HG03575 (cell line): ENCODE measurements around the gene MICU2.
"Not testable (repeated sequence)": the region's sequence is repeated elsewhere in the genome, so short reads cannot be mapped to it uniquely, and the experiment has no call there.

Experiments
- ATAC-seq: cut with Tn5 transposase; IDR thresholded peaks from one replicate; pipeline ENCODE4 v1.9.1; 2021; ENCODE audit not compliant: unreplicated experiment, insufficient number of reproducible peaks, low FRiP score; ENCODE audit errors: extremely low read depth

Gene MICU2

GRCh38 chr13:21553261-21553660 is 50.7 kb downstream of the MICU2 start:
- not testable (repeated sequence) for ATAC-seq

DNA sequence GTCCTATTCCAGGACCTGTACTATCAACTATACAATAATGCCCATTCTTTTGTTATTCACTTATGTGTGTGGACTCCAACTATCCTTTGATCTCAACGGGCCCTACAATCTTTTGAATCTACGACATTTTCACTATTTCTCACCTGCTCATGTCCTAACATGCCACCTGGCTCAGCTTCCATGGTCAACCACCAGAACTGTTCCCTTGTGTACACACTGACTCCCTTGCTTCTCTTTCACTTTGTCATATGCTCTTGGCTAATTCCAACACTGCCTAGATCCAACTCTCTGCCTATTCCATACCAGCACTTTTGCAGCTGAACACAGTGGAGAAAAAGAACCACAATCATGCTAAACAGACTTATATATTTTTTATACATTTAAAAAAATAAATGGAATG is 53.1 kb downstream of the MICU2 start:
- no peak for ATAC-seq

DNA sequence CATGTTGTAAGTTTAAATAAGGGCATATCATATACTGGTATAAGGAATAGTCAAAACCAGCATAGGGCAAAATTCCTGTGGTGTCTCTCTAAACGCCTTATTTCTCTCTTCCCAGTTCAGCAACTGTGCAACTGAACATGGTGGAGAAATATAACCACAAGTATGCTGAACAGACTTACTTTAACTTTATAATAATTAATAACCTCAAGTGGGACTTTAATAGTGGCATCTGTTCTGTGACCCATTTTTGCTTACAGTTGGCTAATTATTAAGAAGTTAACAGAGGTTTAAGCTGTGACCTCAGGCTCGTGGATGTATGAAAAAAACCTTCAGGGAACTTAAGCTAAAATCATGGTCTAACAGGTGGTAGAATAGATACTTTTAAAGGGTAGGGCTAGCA is 54.3 kb downstream of the MICU2 start:
- no peak for ATAC-seq

GRCh38 chr13:21548577-21548976 is 55.4 kb downstream of the MICU2 start:
- no peak for ATAC-seq

DNA sequence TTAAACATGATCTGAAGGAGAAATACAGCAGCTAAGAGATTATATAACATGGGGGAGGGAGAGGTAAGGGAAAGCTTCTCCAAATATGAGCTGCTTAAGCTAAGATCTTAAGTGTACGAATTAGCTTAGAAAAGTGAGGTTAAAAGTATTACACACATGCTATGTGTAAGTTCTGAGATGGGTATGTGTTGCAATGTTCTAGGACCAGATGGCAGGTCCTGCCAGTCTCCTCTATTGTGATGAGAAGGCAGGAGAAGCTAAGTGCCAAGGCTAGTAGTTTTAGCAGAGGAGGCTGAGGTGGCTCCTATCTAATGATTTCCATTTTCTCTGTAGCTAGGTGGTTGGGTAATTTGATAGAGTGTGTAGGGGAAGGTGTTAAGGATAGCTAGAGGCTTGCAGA is 57.6 kb downstream of the MICU2 start:
- no peak for ATAC-seq

- no peak for ATAC-seq
Observed at GRCh38 chr13:21544515-21544914, 59.5 kb downstream of the MICU2 start.

DNA sequence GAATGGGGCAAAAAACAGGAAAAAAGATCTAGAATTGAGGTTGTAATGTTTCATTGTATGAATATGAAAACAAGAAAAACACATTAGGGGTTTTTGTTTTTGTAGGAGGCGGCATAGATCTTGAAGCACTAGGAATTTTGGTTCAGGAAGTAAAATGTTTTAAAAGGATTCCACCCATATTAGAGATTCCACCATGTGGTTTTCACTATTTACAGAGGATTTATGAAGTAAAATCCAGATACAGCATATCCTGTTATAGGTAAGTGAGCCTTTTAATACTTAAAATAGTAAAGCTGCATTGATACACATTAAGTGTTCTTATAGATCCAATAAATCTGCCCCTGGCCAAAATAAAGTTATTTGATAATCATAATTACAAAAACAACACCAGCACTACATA is 61.4 kb downstream of the MICU2 start:
- no peak for ATAC-seq

DNA sequence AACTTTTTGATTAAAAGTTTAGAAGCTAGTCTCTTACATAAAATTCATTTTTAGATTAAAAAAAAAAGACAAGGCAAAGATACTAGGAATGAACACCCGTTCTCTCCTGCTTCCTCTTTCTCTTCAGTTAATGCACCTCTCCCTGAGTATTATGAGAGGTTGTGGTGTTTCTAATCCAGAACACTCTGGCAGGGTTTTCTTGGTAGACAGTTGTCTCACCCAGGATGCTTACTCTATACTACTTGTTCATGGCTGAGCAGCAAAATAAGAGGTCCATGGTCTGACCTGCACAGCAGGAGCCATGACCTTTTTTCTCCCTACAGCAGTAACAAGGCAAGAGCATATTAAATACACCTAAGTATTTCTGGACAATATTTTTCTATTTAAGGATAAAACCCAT is 62.0 kb downstream of the MICU2 start:
- ATAC-seq, result no peak

GRCh38 chr13:21541271-21541670 is 62.7 kb downstream of the MICU2 start:
- ATAC-seq, result no peak

GRCh38 chr13:21539687-21540086 is 64.3 kb downstream of the MICU2 start:
- ATAC-seq, result no peak

GRCh38 chr13:21538753-21539152 is 65.2 kb downstream of the MICU2 start:
- ATAC-seq, result no peak

GRCh38 chr13:21538280-21538679 is 65.7 kb downstream of the MICU2 start:
- no peak for ATAC-seq

GRCh38 chr13:21537105-21537504 is 66.9 kb downstream of the MICU2 start:
- ATAC-seq, result no peak

DNA sequence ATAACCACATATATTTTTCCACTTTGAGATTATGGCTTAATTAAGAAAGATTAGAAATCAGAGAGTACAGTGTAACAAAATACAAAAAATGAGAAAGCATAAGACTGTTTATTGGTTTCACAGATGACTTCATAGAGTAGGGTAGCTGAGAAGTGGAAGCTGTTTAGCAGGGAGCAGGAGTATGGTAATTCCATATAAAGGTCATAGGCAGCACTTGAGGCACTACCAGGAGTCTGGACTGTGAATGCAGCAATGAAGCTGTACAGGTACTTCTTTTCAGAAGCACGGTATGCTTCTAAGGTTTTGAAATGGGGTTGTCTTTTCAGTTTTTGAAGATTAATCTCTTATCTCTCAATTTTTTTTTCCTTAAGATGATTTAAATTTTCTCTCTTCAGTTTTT is 69.2 kb downstream of the MICU2 start:
- no peak for ATAC-seq

- ATAC-seq, result no peak
Observed at GRCh38 chr13:21531455-21531854, 72.5 kb downstream of the MICU2 start.

DNA sequence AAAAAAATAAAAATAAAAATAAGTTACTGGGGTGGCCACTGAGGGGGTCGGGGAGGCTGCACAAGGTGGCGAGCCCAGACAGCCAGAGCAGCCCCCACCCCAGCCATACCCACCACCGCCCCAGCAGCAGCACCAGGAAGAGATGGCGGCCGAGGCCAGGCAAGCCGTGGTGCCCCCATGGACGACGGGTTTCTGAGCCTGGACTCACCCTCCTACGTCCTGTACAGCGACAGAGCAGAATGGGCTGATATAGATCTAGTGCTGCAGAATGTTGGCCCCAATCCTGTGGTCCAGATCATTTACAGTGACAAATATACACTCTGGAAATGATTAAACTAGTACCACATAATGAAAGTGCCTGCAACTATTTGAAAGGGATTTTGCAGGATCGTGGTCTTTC is 73.3 kb downstream of the MICU2 start:
- ATAC-seq, result no peak

- no peak for ATAC-seq
Observed at GRCh38 chr13:21529146-21529893, 74.7 kb downstream of the MICU2 start.

DNA sequence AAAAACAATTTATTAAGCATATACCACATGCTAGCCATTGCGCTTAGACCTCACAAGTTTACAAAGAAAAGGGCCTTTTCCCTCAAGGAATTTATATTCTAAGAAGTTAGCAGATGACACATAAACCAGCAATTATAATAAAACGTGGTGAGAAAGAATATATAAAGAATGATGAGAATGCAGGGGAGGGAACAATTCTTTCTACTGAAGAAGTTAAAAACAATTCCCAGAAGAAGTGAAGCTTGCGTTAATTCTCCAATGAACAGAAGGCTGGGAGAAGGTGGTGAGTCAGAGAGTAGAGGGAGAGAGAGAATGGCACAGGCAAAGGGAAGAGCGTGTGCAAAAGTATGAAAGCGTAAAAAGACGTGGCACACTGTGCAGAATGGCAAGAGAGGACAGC is 75.4 kb downstream of the MICU2 start:
- ATAC-seq, result no peak

- ATAC-seq, result no peak
Observed at GRCh38 chr13:21526707-21527540, 77.0 kb downstream of the MICU2 start.

- ATAC-seq, result no peak
Observed at GRCh38 chr13:21522847-21523246, 81.1 kb downstream of the MICU2 start.
